Left lung (tissue), 10 donors: ENCODE data around the gene MYCN. TPM values are rescaled to one million over a fixed set of nuclear protein-coding genes. Genes with fewer than 3 reads are reported as not detected.
"Not testable (repeated sequence)": the region's sequence is repeated elsewhere in the genome, so short reads cannot be mapped to it uniquely, and the experiment has no call there.

Source experiments
- ATAC-seq: fragments of 200-7000 bp; cut with Tn5 transposase; one replicate; pipeline ENCODE4 v1.9.1; 2020; ENCODE audit warnings: moderate library complexity
- DNase-seq, 4 donors: peaks; one replicate each; pipeline ENCODE4 v3.0.0-alpha.2; 2013 to 2020
- H3K27ac ChIP-seq, 2 donors: fragments of 200-600 bp; sonication (generic) in 1 of 2; one replicate each; pipeline versions ENCODE4 v1.5.0 to v1.8.0; 2020 to 2021
- H3K27me3 ChIP-seq, 2 donors: fragments of 200-600 bp; sonication (generic) in 1 of 2; one replicate each; pipeline versions ENCODE4 v1.5.0 to v1.8.0; 2020 to 2021
- H3K36me3 ChIP-seq, 2 donors: fragments of 200-600 bp; sonication (generic) in 1 of 2; one replicate each; pipeline versions ENCODE4 v1.5.0 to v1.8.0; 2020 to 2021
- H3K4me1 ChIP-seq, 2 donors: fragments of 200-600 bp; one replicate each; pipeline ENCODE4 v1.8.0; 2021
- H3K4me3 ChIP-seq, 2 donors: fragments of 200-600 bp; sonication (generic) in 1 of 2; one replicate each; pipeline versions ENCODE4 v1.5.0 to v1.8.0; 2020 to 2021; ENCODE audit warnings: mild to moderate bottlenecking in 1 of 2
- H3K9me3 ChIP-seq, 2 donors: fragments of 200-600 bp; sonication (generic) in 1 of 2; one replicate each; pipeline versions ENCODE4 v1.5.0 to v1.8.0; 2020 to 2021
- CTCF ChIP-seq, 2 donors: fragments of 200-600 bp; sonication (generic) in 1 of 2; IDR thresholded peaks; one replicate each; pipeline versions ENCODE4 v1.5.0 to v1.8.0; 2021; ENCODE audit warnings: antibody characterized with exemption in 2 of 2
- intact Hi-C, 2 donors: fragments of 100-400 bp; cut with DNase I; formaldehyde crosslinking; loops; one replicate each; pipeline versions ENCODE4 v1.11.2 to v1.14.2; 2022
- polyA plus RNA-seq, 6 donors: library from polyadenylated mRNA; unstranded; fragments of 120-200 nt; gene quantifications; one replicate each; pipeline ENCODE4 v1.2.1, GENCODE V29; 2013; ENCODE audit not compliant: insufficient read length in 6 of 6
- total RNA-seq, 2 donors: library from RNA; stranded (reverse); fragmentation: NEBNext Ultra II Directional; extraction: Animal tissue kit (Norgen Biotek cat#: 25700); gene quantifications; one replicate each; pipeline ENCODE4 v1.2.1, GENCODE V29; 2021
- donor health status: DM: no; HTN: yes; CAD: no.
- donor health status: DM: no; HTN: no; CAD: no.

Gene MYCN
- total and polyA plus RNA-seq, 8 donors, result 0.60 to 22.2 (median 17.8) TPM

DNA sequence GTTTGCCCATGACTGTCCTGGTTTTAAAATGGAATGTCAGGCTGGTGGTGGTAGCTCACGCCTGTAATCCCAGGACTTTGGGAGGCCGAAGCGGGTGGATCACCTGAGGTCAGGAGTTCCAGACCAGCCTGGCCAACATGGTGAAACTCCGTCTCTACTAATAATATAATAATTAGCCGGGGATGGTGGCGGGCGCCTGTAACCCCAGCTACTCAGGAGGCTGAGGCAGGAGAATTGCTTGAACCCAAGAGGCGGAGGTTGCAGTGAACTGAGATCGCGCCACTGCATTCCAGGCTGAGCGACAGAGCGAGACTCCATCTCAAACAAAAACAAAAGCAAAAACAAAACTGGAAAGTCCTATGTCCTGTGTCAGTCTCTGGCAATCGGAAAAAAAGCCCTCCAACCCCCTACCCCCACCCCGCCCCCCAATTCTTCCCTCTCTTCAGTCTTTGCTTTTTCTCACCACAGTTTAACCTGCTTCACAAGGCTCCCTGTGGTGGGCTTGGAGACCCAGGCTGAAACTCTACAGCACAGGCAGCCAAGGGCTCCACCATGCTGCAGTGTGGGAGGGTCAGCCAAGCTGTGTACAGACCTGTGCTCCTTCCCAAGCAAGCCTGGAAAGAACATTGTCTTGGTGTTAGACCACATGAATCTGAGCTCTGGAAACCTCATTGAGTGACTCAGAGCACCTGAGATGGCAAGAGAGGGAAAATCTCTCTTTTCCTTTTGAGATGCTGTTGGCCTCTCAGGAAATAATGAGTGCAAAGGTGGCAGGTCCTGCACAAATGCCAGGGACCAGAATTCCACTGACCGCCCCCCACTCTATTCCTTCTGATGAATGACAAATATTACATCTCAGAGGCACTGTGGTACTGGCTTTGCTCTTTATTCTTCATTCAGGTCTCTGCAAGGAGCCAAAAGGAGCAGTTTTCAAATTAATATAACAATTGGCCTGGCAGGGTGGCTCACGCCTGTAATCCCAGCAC, 16.7 kb downstream of the MYCN start:
- H3K36me3 ChIP-seq, result no peaks in the 10 kb centered on the region
- no peak overlapping the region for H3K4me3 ChIP-seq
- DNase-seq, result no peak
- no peak overlapping the region for H3K27ac ChIP-seq
- intact Hi-C loops, result no loop called here
- H3K27me3 ChIP-seq, result peaks cover 0 to 6% of the 10 kb centered on the region in 2 donors
- H3K4me1 ChIP-seq, result no peaks in the 10 kb centered on the region
- no peak for ATAC-seq
- no peaks in the 10 kb centered on the region for H3K9me3 ChIP-seq
- TF ChIP-seq CTCF (IDR thresholded peaks at IDR 0.05), result no peak

DNA sequence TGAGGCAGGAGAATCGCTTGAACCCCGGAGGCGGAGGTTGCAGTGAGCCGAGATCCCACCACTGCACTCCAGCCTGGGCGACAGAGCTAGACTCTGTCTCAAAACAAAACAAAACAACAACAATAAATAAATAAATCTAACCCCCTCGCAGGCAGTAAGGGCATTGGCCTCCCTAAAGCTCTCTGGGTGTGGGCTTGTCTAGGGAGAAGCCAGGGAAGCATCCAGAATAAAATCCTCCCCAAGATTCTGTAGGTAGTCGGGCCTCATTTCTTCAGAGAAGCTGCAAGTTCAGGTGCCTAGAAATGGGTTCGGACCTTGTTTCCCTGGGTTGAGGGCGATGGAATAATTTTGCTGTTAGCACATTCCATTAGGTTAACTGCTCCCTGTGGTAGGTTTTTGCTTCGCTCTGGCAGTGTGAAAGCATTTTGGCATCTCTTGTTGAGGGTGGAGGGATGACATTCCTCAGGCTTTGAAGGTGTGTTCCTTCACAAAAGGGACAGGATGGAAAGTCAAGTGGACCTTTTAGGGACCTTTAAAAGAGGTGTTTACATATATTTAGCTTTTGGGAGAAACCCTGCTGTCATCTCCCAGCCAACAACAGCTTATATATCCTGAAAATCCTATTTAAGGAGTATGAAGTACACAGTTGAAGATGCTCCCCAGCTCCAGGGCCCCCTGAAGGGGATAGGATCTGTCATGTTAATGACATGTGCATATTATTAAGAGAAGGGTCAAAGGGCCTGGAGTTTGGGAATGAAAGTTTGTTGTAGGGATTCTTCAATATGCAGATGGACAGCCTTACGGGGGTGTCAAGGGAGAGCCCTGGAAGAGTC, 17.7 kb downstream of the MYCN start:
- no peak for TF ChIP-seq CTCF (IDR thresholded peaks at IDR 0.05)
- Histone ChIP-seq H3K36me3 (no peaks in the 10 kb centered on the region), H3K27me3 (peaks cover 0 to 6% of the 10 kb centered on the region in 2 donors), H3K4me1 (no peaks in the 10 kb centered on the region), H3K27ac (no peak overlapping the region), H3K9me3 (no peaks in the 10 kb centered on the region), H3K4me3 (no peak overlapping the region)
- ATAC-seq (no peak), DNase-seq (no peak)
- intact Hi-C loops, result no loop called here

- peaks cover 0 to 6% of the 10 kb centered on the region in 2 donors for H3K27me3 ChIP-seq
- no peak for ATAC-seq
- DNase-seq, result no peak
- no peaks in the 10 kb centered on the region for H3K36me3 ChIP-seq
- intact Hi-C loops, result no loop called here
- no peak for TF ChIP-seq CTCF (IDR thresholded peaks at IDR 0.05)
- no peak overlapping the region for H3K27ac ChIP-seq
- no peaks in the 10 kb centered on the region for H3K4me1 ChIP-seq
- H3K4me3 ChIP-seq, result no peak overlapping the region
- H3K9me3 ChIP-seq, result no peaks in the 10 kb centered on the region
Measured at GRCh38 chr2:15959331-15960153, 19.2 kb downstream of the MYCN start.

GRCh38 chr2:15960154-15960520, 19.8 kb downstream of the MYCN start:
- H3K4me3 ChIP-seq, ATAC-seq, H3K36me3 ChIP-seq, intact Hi-C loops, DNase-seq, H3K27me3 ChIP-seq, H3K4me1 ChIP-seq, H3K9me3 ChIP-seq, H3K27ac ChIP-seq: not testable (repeated sequence)

DNA sequence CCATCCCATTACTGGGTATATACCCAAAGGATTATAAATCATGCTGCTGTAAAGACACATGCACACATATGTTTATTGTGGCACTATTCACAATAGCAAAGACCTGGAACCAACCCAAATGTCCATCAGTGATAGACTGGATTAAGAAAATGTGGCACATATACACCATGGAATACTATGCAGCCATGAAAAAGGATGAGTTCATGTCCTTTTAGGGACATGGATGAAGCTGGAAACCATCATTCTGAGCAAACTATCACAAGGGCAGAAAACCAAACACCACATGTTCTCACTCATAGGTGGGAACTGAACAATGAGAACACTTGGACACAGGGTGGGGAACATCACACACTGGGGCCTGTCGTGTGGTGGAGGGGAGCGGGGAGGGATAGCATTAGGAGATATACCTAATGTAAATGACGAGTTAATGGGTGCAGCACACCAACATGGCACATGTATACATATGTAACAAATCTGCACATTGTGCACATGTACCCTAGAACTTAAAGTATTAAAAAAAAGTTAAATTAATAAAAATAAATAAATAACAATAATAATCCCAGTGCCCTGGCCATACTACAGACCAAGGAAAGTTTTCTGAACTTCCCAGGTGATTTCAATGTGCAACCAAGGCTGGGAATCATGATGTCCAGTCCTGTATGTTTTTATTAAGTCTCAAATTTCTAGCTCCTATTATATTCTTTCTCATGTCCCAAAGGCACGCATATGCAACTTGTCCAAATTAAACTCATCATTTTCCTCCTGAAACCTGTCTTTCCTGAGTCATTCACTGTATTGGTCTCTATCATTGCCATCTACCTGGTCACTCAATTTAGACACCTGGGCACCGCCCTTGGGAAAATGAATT, 23.0 kb downstream of the MYCN start:
- H3K36me3 ChIP-seq, H3K4me1 ChIP-seq, intact Hi-C loops, H3K27me3 ChIP-seq, H3K4me3 ChIP-seq, DNase-seq, H3K9me3 ChIP-seq, H3K27ac ChIP-seq, ATAC-seq: not testable (repeated sequence)
